GM19328 (cell line): ENCODE results near the gene RFT1.

Experiments used
- ATAC-seq: cut with Tn5 transposase; IDR thresholded peaks from one replicate; pipeline ENCODE4 v1.9.1; 2021; ENCODE audit warnings: mild to moderate bottlenecking, moderate library complexity; ENCODE audit not compliant: unreplicated experiment

RFT1 gene

DNA sequence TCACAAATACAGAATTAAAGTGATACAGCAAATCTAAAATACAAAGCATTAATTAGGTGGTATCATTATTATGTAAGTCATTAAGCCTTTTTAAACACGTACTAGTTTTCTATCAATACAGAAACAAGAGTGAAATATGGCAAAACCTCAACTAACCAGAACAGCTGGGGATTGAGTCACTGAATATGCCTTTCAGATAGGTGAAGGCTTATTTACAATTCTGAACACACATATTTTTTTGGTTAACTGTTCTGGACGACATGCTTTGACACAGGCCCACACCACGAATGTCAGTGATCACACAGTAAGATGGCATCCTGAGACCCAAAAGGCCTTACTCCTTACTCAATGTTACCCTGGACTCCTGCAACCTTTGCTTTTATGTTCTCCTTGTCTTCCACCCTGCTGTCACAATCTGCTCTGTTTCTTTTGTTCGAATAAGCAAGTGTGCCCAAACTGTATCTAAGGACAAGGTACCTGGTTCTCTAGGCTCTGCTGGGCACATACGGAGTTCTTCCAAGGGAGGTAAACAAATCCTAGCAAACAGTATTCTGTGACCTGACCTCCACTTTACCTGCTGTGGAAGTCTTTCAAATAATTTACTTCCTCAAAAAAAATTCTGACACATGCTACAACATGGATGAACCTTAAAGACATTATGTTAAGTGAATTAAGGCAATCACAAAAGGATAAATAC, 91.4 kb downstream of the RFT1 start:
- ATAC-seq: no peak
